ENCODE data around the gene PARP12. TPM values are rescaled to one million over a fixed set of nuclear protein-coding genes. Genes with fewer than 3 reads are reported as not detected.

The PARP12 gene
- total and polyA plus RNA-seq, 10 of the 15 experiments (the other 5 are each of a cell fraction or from before 2014, with no cell fraction given), result 0.98 to 51.8 (median 18.0) TPM

DNA sequence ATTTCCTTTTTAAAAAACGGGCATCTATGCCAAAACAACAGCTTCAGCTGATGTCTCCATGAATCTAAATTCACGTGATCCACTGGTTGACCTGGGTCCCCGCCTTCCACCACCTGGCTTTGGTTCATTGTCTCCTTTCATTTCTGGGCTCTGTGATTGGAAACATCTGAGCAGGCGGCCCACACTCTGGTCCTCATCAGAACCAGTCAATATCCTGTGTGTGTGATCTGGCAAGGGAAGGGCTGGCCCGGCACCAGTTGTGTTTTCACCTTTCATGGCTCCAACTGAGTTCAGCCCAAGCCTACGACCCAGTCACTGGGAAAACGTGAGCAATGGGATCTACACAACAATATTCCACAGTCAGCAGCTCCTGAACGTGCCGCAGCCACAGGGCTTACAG, 46.2 kb downstream of the PARP12 start:
- FAIRE-seq, result no peak
- 66% methylated on average over 9 of the region's 9 CpGs for WGBS (ENCODE audit: insufficient coverage, insufficient replicate concordance, low lambda C conversion rate, missing lambda C conversion rate)
- TF ChIP-seq, protein P1, sequence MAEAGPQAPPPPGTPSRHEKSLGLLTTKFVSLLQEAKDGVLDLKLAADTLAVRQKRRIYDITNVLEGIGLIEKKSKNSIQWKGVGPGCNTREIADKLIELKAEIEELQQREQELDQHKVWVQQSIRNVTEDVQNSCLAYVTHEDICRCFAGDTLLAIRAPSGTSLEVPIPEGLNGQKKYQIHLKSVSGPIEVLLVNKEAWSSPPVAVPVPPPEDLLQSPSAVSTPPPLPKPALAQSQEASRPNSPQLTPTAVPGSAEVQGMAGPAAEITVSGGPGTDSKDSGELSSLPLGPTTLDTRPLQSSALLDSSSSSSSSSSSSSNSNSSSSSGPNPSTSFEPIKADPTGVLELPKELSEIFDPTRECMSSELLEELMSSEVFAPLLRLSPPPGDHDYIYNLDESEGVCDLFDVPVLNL (IDR thresholded peaks at IDR 0.05; ENCODE audit: low read depth, low read length), result no peak
- TF ChIP-seq PML (IDR thresholded peaks at IDR 0.05; ENCODE audit: low read length), result no peak
- no peak for TF ChIP-seq CREB1 (IDR thresholded peaks at IDR 0.05; ENCODE audit: low read depth)
- no peak for TF ChIP-seq SRF (IDR thresholded peaks at IDR 0.05; ENCODE audit: low read depth in 2 of 2, low read length in 2 of 2)
- no peak for TF ChIP-seq ZNF622 (IDR thresholded peaks at IDR 0.05)
- no peak for TF ChIP-seq RUNX3 (IDR thresholded peaks at IDR 0.05; ENCODE audit: low read length)
- TF ChIP-seq TARDBP (IDR thresholded peaks at IDR 0.05; ENCODE audit: borderline replicate concordance), result no peak
- TF ChIP-seq, protein P2, sequence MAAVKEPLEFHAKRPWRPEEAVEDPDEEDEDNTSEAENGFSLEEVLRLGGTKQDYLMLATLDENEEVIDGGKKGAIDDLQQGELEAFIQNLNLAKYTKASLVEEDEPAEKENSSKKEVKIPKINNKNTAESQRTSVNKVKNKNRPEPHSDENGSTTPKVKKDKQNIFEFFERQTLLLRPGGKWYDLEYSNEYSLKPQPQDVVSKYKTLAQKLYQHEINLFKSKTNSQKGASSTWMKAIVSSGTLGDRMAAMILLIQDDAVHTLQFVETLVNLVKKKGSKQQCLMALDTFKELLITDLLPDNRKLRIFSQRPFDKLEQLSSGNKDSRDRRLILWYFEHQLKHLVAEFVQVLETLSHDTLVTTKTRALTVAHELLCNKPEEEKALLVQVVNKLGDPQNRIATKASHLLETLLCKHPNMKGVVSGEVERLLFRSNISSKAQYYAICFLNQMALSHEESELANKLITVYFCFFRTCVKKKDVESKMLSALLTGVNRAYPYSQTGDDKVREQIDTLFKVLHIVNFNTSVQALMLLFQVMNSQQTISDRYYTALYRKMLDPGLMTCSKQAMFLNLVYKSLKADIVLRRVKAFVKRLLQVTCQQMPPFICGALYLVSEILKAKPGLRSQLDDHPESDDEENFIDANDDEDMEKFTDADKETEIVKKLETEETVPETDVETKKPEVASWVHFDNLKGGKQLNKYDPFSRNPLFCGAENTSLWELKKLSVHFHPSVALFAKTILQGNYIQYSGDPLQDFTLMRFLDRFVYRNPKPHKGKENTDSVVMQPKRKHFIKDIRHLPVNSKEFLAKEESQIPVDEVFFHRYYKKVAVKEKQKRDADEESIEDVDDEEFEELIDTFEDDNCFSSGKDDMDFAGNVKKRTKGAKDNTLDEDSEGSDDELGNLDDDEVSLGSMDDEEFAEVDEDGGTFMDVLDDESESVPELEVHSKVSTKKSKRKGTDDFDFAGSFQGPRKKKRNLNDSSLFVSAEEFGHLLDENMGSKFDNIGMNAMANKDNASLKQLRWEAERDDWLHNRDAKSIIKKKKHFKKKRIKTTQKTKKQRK (IDR thresholded peaks at IDR 0.05; ENCODE audit: low read depth, low read length), result no peak
- TF ChIP-seq NR2C1 (IDR thresholded peaks at IDR 0.05), result no peak
- TF ChIP-seq MEF2A (IDR thresholded peaks at IDR 0.05; ENCODE audit: insufficient read depth, low read depth, low read length), result no peak
- no peak for TF ChIP-seq CBX3 (IDR thresholded peaks at IDR 0.05; ENCODE audit: borderline replicate concordance, low read depth)
- TF ChIP-seq, protein P3, sequence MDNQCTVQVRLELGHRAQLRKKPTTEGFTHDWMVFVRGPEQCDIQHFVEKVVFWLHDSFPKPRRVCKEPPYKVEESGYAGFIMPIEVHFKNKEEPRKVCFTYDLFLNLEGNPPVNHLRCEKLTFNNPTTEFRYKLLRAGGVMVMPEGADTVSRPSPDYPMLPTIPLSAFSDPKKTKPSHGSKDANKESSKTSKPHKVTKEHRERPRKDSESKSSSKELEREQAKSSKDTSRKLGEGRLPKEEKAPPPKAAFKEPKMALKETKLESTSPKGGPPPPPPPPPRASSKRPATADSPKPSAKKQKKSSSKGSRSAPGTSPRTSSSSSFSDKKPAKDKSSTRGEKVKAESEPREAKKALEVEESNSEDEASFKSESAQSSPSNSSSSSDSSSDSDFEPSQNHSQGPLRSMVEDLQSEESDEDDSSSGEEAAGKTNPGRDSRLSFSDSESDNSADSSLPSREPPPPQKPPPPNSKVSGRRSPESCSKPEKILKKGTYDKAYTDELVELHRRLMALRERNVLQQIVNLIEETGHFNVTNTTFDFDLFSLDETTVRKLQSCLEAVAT (IDR thresholded peaks at IDR 0.05), result no peak
- TF ChIP-seq SMC3 (IDR thresholded peaks at IDR 0.05; ENCODE audit: borderline replicate concordance, low read length), result no peak
- TF ChIP-seq, protein P4, sequence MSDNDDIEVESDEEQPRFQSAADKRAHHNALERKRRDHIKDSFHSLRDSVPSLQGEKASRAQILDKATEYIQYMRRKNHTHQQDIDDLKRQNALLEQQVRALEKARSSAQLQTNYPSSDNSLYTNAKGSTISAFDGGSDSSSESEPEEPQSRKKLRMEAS (IDR thresholded peaks at IDR 0.05; ENCODE audit: low read depth, low read length), result no peak
- TF ChIP-seq CHD1 (IDR thresholded peaks at IDR 0.05; ENCODE audit: low read depth, low read length), result no peak
- TF ChIP-seq, protein P5, sequence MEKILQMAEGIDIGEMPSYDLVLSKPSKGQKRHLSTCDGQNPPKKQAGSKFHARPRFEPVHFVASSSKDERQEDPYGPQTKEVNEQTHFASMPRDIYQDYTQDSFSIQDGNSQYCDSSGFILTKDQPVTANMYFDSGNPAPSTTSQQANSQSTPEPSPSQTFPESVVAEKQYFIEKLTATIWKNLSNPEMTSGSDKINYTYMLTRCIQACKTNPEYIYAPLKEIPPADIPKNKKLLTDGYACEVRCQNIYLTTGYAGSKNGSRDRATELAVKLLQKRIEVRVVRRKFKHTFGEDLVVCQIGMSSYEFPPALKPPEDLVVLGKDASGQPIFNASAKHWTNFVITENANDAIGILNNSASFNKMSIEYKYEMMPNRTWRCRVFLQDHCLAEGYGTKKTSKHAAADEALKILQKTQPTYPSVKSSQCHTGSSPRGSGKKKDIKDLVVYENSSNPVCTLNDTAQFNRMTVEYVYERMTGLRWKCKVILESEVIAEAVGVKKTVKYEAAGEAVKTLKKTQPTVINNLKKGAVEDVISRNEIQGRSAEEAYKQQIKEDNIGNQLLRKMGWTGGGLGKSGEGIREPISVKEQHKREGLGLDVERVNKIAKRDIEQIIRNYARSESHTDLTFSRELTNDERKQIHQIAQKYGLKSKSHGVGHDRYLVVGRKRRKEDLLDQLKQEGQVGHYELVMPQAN (conservative IDR thresholded peaks at IDR 0.05), result no peak
- TF ChIP-seq SMARCA5 (IDR thresholded peaks at IDR 0.05), result no peak
- TF ChIP-seq ZNF274 (IDR thresholded peaks at IDR 0.05; ENCODE audit: insufficient read depth, insufficient read length), result no peak
- TF ChIP-seq SREBF2 (IDR thresholded peaks at IDR 0.05; ENCODE audit: low read length), result no peak

More for the DNA sequence above, 46.2 kb downstream of the PARP12 start:
- ATAC-seq (no peak), DNase-seq (ENCODE audit: low read depth, low spot score) (no peak)
- in situ Hi-C loops (cut with MboI) (no loop called here), intact Hi-C loops (cut with micrococcal nuclease; ENCODE audit: unreplicated experiment) (loop anchor here (5.0 kb wide), 1 partner anchor 311 kb away; no protein-coding TSS in a partner anchor)
- Histone ChIP-seq H3K36me3 (ENCODE audit: control insufficient read depth in 2 of 2, insufficient read depth in 2 of 2, low read length in 1 of 2) (no peaks in the 10 kb centered on the region), H3K9ac (ENCODE audit: control insufficient read depth, insufficient read depth, low read length) (no peak overlapping the region), H3K27me3 (replicated peaks in 1 of 2; ENCODE audit: control insufficient read depth in 2 of 2, insufficient read depth in 2 of 2, low read length in 1 of 2) (no peaks in the 10 kb centered on the region; a peak in 1 of 4 replicates), H2AFZ (ENCODE audit: control insufficient read depth, low read depth, low read length) (no peak overlapping the region), H3K4me1 (ENCODE audit: control insufficient read depth, insufficient read depth, low read length) (no peaks in the 10 kb centered on the region), H3K27ac (ENCODE audit: control insufficient read depth, insufficient read depth) (no peak overlapping the region), H3K9me3 (replicated peaks; ENCODE audit: control insufficient read depth, insufficient read depth, low read length) (no peaks in the 10 kb centered on the region), H3K79me2 (ENCODE audit: control insufficient read depth, insufficient read depth, low read length) (no peaks in the 10 kb centered on the region), H4K20me1 (ENCODE audit: control insufficient read depth, insufficient read depth) (no peaks in the 10 kb centered on the region), H3K4me2 (ENCODE audit: control insufficient read depth, insufficient read depth) (no peak overlapping the region), H3K4me3 (no peak overlapping the region)
- ChIA-PET CTCF (interaction anchor here (2.7 kb wide), 1 partner anchor 10 kb away, joined by 11 read pairs; no protein-coding TSS in a partner anchor), RAD21 (ENCODE audit: unreplicated experiment) (no interaction called here), SMC1A (ENCODE audit: uncharacterized antibody, unreplicated experiment) (interaction anchor here (1.4 kb wide), 1 partner anchor 371 kb away, joined by 4 read pairs; no protein-coding TSS in a partner anchor), POLR2A (no interaction called here)
- BruUV-seq (replicated peaks), result no TSS peak
